ENCODE data around the gene ATAD3A. TPM values are rescaled to one million over a fixed set of nuclear protein-coding genes. Genes with fewer than 3 reads are reported as not detected.

The ATAD3A gene
- total RNA-seq, 1 experiment from 2014 or later = 57.5 TPM

DNA sequence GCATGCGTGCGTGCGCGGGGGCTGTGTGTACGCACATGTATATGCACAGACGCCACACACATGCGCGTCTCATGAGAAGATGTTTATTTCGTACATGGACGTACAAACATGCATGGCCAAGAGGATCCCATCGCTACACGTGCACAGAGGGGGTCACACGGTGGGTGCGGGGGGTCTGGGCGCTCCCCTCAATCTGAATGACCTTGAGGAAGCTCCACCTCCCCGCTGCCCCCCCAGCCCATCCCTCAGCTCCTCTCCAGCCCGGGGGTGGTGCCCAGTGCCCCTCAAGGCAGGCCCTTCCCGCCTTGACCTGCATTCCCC, 27.0 kb downstream of the ATAD3A start:
- in situ Hi-C loops (cut with HindIII; ENCODE audit: low pct_unique_long_range_greater_than_20kb, low sequenced_read_pairs) = no loop called here
- Histone ChIP-seq H3K4me3 (ENCODE audit: low read depth in 2 of 2, low read length in 2 of 2) (no peak overlapping the region), H3K4me1 (ENCODE audit: control insufficient read depth, insufficient read depth, low read length) (no peaks in the 10 kb centered on the region; the same call in none of the 2 replicates), H3K27ac (ENCODE audit: low read length) (no peak overlapping the region), H3K9me3 (ENCODE audit: control insufficient read depth, insufficient read depth, low read depth, low read length) (no peaks in the 10 kb centered on the region), H3K36me3 (ENCODE audit: control insufficient read depth, insufficient read depth, low read length) (no peaks in the 10 kb centered on the region; the same call in none of the 2 replicates), H3K27me3 (ENCODE audit: control insufficient read depth, insufficient read depth, low read length) (no peaks in the 10 kb centered on the region)
- no peak for ATAC-seq
- no TSS peak for BruUV-seq (replicated peaks)
- no peak for DNase-seq (ENCODE audit: low read depth, low spot score)
- intact Hi-C loops (cut with micrococcal nuclease; ENCODE audit: unreplicated experiment) = no loop called here
- CTCF ChIA-PET = no interaction called here
- POLR2A ChIA-PET = no interaction called here
- TF ChIP-seq POLR2AphosphoS5 (IDR thresholded peaks at IDR 0.05; ENCODE audit: low read depth, low read length) (no peak), TCF7L2 (IDR thresholded peaks at IDR 0.05; ENCODE audit: low read depth, low read length) (no peak), SIN3A (IDR thresholded peaks at IDR 0.05; ENCODE audit: borderline replicate concordance, insufficient read depth, low read depth, low read length) (no peak)
- TF ChIP-seq, protein P1, sequence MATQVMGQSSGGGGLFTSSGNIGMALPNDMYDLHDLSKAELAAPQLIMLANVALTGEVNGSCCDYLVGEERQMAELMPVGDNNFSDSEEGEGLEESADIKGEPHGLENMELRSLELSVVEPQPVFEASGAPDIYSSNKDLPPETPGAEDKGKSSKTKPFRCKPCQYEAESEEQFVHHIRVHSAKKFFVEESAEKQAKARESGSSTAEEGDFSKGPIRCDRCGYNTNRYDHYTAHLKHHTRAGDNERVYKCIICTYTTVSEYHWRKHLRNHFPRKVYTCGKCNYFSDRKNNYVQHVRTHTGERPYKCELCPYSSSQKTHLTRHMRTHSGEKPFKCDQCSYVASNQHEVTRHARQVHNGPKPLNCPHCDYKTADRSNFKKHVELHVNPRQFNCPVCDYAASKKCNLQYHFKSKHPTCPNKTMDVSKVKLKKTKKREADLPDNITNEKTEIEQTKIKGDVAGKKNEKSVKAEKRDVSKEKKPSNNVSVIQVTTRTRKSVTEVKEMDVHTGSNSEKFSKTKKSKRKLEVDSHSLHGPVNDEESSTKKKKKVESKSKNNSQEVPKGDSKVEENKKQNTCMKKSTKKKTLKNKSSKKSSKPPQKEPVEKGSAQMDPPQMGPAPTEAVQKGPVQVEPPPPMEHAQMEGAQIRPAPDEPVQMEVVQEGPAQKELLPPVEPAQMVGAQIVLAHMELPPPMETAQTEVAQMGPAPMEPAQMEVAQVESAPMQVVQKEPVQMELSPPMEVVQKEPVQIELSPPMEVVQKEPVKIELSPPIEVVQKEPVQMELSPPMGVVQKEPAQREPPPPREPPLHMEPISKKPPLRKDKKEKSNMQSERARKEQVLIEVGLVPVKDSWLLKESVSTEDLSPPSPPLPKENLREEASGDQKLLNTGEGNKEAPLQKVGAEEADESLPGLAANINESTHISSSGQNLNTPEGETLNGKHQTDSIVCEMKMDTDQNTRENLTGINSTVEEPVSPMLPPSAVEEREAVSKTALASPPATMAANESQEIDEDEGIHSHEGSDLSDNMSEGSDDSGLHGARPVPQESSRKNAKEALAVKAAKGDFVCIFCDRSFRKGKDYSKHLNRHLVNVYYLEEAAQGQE (IDR thresholded peaks at IDR 0.05; ENCODE audit: insufficient read depth in 1 of 2, low read depth in 2 of 2, low read length in 1 of 2) = no peak
- TF ChIP-seq, protein P2, sequence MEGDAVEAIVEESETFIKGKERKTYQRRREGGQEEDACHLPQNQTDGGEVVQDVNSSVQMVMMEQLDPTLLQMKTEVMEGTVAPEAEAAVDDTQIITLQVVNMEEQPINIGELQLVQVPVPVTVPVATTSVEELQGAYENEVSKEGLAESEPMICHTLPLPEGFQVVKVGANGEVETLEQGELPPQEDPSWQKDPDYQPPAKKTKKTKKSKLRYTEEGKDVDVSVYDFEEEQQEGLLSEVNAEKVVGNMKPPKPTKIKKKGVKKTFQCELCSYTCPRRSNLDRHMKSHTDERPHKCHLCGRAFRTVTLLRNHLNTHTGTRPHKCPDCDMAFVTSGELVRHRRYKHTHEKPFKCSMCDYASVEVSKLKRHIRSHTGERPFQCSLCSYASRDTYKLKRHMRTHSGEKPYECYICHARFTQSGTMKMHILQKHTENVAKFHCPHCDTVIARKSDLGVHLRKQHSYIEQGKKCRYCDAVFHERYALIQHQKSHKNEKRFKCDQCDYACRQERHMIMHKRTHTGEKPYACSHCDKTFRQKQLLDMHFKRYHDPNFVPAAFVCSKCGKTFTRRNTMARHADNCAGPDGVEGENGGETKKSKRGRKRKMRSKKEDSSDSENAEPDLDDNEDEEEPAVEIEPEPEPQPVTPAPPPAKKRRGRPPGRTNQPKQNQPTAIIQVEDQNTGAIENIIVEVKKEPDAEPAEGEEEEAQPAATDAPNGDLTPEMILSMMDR (IDR thresholded peaks at IDR 0.05) = no peak

DNA sequence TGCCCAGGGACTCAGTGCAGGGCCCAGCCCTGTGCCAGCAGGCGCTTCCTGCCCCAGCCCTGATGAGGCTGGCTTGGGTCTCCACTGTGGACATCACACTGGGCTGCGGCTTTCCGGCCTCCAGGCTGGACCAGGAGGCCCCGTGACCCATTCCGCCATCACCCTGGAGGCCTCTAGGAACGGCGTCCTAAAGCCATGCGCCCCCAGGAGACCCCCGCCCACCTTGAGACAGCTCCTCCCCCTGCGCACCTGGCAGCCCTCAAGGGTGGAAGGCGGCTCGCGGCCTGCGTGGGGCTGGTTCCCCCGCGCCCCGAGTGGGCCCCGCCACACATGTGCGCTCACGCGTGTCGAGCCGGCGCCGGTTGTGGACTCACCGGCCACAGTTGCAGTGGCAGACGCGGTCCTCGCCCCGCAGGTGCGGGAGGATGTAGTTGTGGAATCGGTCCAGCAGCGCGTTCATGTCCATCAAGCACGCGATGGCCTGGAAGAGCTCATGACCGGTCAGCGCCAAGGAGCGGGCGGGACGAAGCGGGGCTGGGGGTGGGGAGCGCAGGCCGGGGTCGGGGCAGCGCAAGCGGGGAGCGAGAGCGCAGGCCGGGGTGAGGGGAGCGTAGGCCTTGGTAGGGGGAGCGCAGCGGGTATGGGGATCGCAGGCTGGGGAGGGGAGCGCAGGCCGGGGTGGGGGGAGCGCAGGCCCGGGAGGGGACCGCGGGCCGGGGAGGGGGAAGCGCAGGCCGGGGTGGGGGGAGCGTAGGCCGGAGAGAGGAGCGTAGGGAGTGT, 27.5 kb downstream of the ATAD3A start:
- no peak for DNase-seq (ENCODE audit: low read depth, low spot score)
- no peaks in the 10 kb centered on the region; the same call in 1 of the 2 replicates for H3K4me1 ChIP-seq (ENCODE audit: control insufficient read depth, insufficient read depth, low read length)
- no peak overlapping the region for H3K4me3 ChIP-seq (ENCODE audit: low read depth in 2 of 2, low read length in 2 of 2)
- POLR2A ChIA-PET = no interaction called here
- intact Hi-C loops (cut with micrococcal nuclease; ENCODE audit: unreplicated experiment) (no loop called here), in situ Hi-C loops (cut with HindIII; ENCODE audit: low pct_unique_long_range_greater_than_20kb, low sequenced_read_pairs) (no loop called here)
- no peak overlapping the region for H3K27ac ChIP-seq (ENCODE audit: low read length)
- CTCF ChIA-PET = no interaction called here
- no peak for ATAC-seq
- no peaks in the 10 kb centered on the region for H3K27me3 ChIP-seq (ENCODE audit: control insufficient read depth, insufficient read depth, low read length)
- no peaks in the 10 kb centered on the region; the same call in none of the 2 replicates for H3K36me3 ChIP-seq (ENCODE audit: control insufficient read depth, insufficient read depth, low read length)
- H3K9me3 ChIP-seq (ENCODE audit: control insufficient read depth, insufficient read depth, low read depth, low read length) = no peaks in the 10 kb centered on the region
- no TSS peak for BruUV-seq (replicated peaks)
- TF ChIP-seq SIN3A (IDR thresholded peaks at IDR 0.05; ENCODE audit: borderline replicate concordance, insufficient read depth, low read depth, low read length) = no peak
- no peak for TF ChIP-seq POLR2AphosphoS5 (IDR thresholded peaks at IDR 0.05; ENCODE audit: low read depth, low read length)
- TF ChIP-seq, protein P1 (IDR thresholded peaks at IDR 0.05; ENCODE audit: insufficient read depth in 1 of 2, low read depth in 2 of 2, low read length in 1 of 2) = no peak
- TF ChIP-seq TCF7L2 (IDR thresholded peaks at IDR 0.05; ENCODE audit: low read depth, low read length) = no peak
- TF ChIP-seq, protein P2 (IDR thresholded peaks at IDR 0.05) = no peak
